GM12864 (cell line): ENCODE results near the gene PRKCZ.

Source experiments
- DNase-seq: peaks from one replicate; pipeline ENCODE4 v3.0.0-alpha.2; 2011; ENCODE audit warnings: low read depth
- H3K4me3 ChIP-seq: 2 replicates; pipeline ENCODE4 v1.5.1; 2011; ENCODE audit warnings: mild to moderate bottlenecking, low read depth, low read length, control low read depth
- CTCF ChIP-seq: IDR thresholded peaks from 2 replicates; pipeline ENCODE4 v1.5.1; 2011; ENCODE audit warnings: low read depth, mild to moderate bottlenecking, moderate library complexity, low read length, control low read depth, inconsistent platforms; ENCODE audit errors: missing control alignments

PRKCZ gene

GRCh38 chr1:2152954-2153353, 102.7 kb downstream of the PRKCZ start:
- H3K4me3 ChIP-seq, result no peak overlapping the region
- TF ChIP-seq CTCF, result no peak
- no peak for DNase-seq

- no peak for TF ChIP-seq CTCF
- no peak overlapping the region for H3K4me3 ChIP-seq
- no peak for DNase-seq
Measured at GRCh38 chr1:2154022-2154421, 103.8 kb downstream of the PRKCZ start.

- no peak overlapping the region for H3K4me3 ChIP-seq
- no peak for DNase-seq
- TF ChIP-seq CTCF, result no peak
Measured at GRCh38 chr1:2155147-2155598, 105.0 kb downstream of the PRKCZ start.

GRCh38 chr1:2155788-2156187, 105.6 kb downstream of the PRKCZ start:
- no peak overlapping the region for H3K4me3 ChIP-seq
- TF ChIP-seq CTCF, result no peak
- no peak for DNase-seq

- DNase-seq, result no peak
- TF ChIP-seq CTCF, result no peak
- no peak overlapping the region for H3K4me3 ChIP-seq
Measured at GRCh38 chr1:2156866-2157265, 106.7 kb downstream of the PRKCZ start.

- no peak for DNase-seq
Measured at GRCh38 chr1:2157856-2158255, 107.6 kb downstream of the PRKCZ start.

More at GRCh38 chr1:2157856-2158255, 107.6 kb downstream of the PRKCZ start:
- H3K4me3 ChIP-seq, result no peak overlapping the region
- TF ChIP-seq CTCF, result no peak
